HepG2 (cell line): ENCODE measurements around the gene CLNS1A. TPM values are rescaled to one million over a fixed set of nuclear protein-coding genes. Genes with fewer than 3 reads are reported as not detected.

Source experiments
- ATAC-seq: fragments of 200-7000 bp; cut with Tn5 transposase; 3 replicates; pipeline ENCODE4 v1.9.1; 2020; ENCODE audit warnings: mild to moderate bottlenecking, moderate library complexity
- BruUV-seq: library from RNA; stranded (reverse); fragments of 400-500 nt; replicated peaks from 2 replicates; lab custom pipeline; 2021; lab: Mats Ljungman, UMichigan
- CTCF ChIA-PET: fragments of 300-600 bp; formaldehyde crosslinking; extraction: SDS; loops from one replicate; lab custom pipeline; 2021; ENCODE audit warnings: low total read pairs, inconsistent platforms, low intra/inter-chr PET ratio; lab: Yijun Ruan, JAX
- POLR2A ChIA-PET: fragments of 350-600 bp; sonication (Branson Sonifier 250); formaldehyde crosslinking; loops from one replicate; lab custom pipeline; 2020; ENCODE audit warnings: antibody characterized with exemption, inconsistent platforms; lab: Yijun Ruan, JAX
- DNase-seq: peaks from one replicate; pipeline ENCODE4 v3.0.0-alpha.2; 2015; ENCODE audit warnings: low spot score
- FAIRE-seq: peaks from 3 replicates; lab custom pipeline; 2011; peaks lifted over from hg19 to GRCh38; lab: Jason Lieb, UNC
- H2AFZ ChIP-seq: one replicate; pipeline ENCODE4 v1.6.1; 2011; ENCODE audit warnings: low read length, inconsistent platforms
- H3K27ac ChIP-seq: fragments of 300-600 bp; 3 replicates; pipeline ENCODE4 v1.8.0; 2011; ENCODE audit warnings: mixed run types, mild to moderate bottlenecking, mixed read lengths, low read length, inconsistent platforms; ENCODE audit not compliant: insufficient read depth; ENCODE audit errors: extremely low read length
- H3K27me3 ChIP-seq, 2 experiments: fragments of 200-600 bp in 1 of 2; 2 replicates in 1 of 2; 3 replicates in 1 of 2; pipeline versions ENCODE4 v1.6.0 to v1.8.0; 2011; ENCODE audit warnings: low read length in 2 of 2, mild to moderate bottlenecking in 2 of 2, moderate library complexity in 2 of 2, inconsistent platforms in 1 of 2; ENCODE audit not compliant: insufficient read depth in 2 of 2, control insufficient read depth in 1 of 2
- H3K36me3 ChIP-seq, 2 experiments: fragments of 200-600 bp in 1 of 2; replicated peaks in 1 of 2; 2 replicates in 1 of 2; 3 replicates in 1 of 2; pipeline versions ENCODE4 v1.5.1 to v1.8.0; 2011; ENCODE audit warnings: low read length in 2 of 2, inconsistent platforms in 1 of 2; ENCODE audit not compliant: insufficient read depth in 2 of 2, control insufficient read depth in 1 of 2
- H3K4me1 ChIP-seq: 2 replicates; pipeline ENCODE4 v1.5.1; 2012; ENCODE audit warnings: low read length, inconsistent platforms; ENCODE audit not compliant: insufficient read depth
- H3K4me2 ChIP-seq: 2 replicates; pipeline ENCODE4 v1.6.0; 2011; ENCODE audit warnings: low read depth, low read length, inconsistent platforms
- H3K4me3 ChIP-seq, 3 experiments: fragments of 200-600 bp in 1 of 3; sonication (generic), shearing (Covaris generic) in 1 of 3; replicated peaks in 1 of 3; 2 replicates each; pipeline ENCODE4 v1.5.1; 2011 to 2016; ENCODE audit warnings: low read length in 3 of 3, inconsistent platforms in 2 of 3, low read depth in 2 of 3, mild to moderate bottlenecking in 2 of 3, control low read depth in 1 of 3, mixed read lengths in 1 of 3; ENCODE audit not compliant: insufficient read depth in 1 of 3
- H3K79me2 ChIP-seq: one replicate; pipeline ENCODE4 v1.6.1; 2011; ENCODE audit warnings: low read length, inconsistent platforms; ENCODE audit not compliant: insufficient read depth
- H3K9ac ChIP-seq: 2 replicates; pipeline ENCODE4 v1.6.0; 2011; ENCODE audit warnings: mild to moderate bottlenecking, low read depth, low read length, inconsistent platforms; ENCODE audit not compliant: insufficient read depth
- H3K9me3 ChIP-seq: 2 replicates; pipeline ENCODE4 v1.5.1; 2012; ENCODE audit warnings: mild to moderate bottlenecking, low read length
- H4K20me1 ChIP-seq: 2 replicates; pipeline ENCODE4 v1.6.0; 2011; ENCODE audit warnings: inconsistent platforms, mild to moderate bottlenecking, low read length, moderate library complexity; ENCODE audit not compliant: insufficient read depth
- ATM ChIP-seq: fragments of 450-650 bp; IDR thresholded peaks from 2 replicates; pipeline ENCODE4 v1.7.1; 2017; ENCODE audit warnings: mild to moderate bottlenecking, borderline replicate concordance
- BHLHE40 ChIP-seq: IDR thresholded peaks from 2 replicates; pipeline ENCODE4 v1.6.1; 2011; ENCODE audit warnings: low read length, improper control_type of control experiment
- CAMTA2 ChIP-seq: sonication (generic); formaldehyde crosslinking; IDR thresholded peaks from 2 replicates; pipeline ENCODE4 v1.4.0; 2020; ENCODE audit warnings: mild to moderate bottlenecking, missing genetic modification reagents, borderline replicate concordance
- CC2D1A ChIP-seq: sonication (generic); formaldehyde crosslinking; IDR thresholded peaks from 2 replicates; pipeline ENCODE4 v1.8.1; 2023; ENCODE audit warnings: mild to moderate bottlenecking, missing genetic modification reagents
- GATAD2A ChIP-seq: IDR thresholded peaks from 2 replicates; pipeline ENCODE4 v1.6.1; 2016
- HNRNPLL ChIP-seq: fragments of 200-400 bp; formaldehyde crosslinking; IDR thresholded peaks from 2 replicates; pipeline ENCODE4 v1.6.1; 2017; ENCODE audit warnings: mild to moderate bottlenecking, low read depth, low read length; ENCODE audit not compliant: poor library complexity, severe bottlenecking
- RAD51 ChIP-seq: fragments of 450-650 bp; IDR thresholded peaks from 2 replicates; pipeline ENCODE4 v1.6.1; 2016; ENCODE audit warnings: borderline replicate concordance
- RCOR2 ChIP-seq: IDR thresholded peaks from 2 replicates; pipeline ENCODE4 v1.6.1; 2016; ENCODE audit warnings: missing biosample characterization, missing genetic modification reagents
- SRSF1 ChIP-seq: fragments of 200-400 bp; formaldehyde crosslinking; optimal IDR thresholded peaks from 2 replicates; pipeline ENCODE3; 2017; ENCODE audit warnings: mild to moderate bottlenecking, low read depth, low read length, moderate library complexity
- TAF1 ChIP-seq: sonication (generic); formaldehyde crosslinking; IDR thresholded peaks from 2 replicates; pipeline ENCODE4 v1.4.0; 2020; ENCODE audit warnings: missing genetic modification reagents
- WIZ ChIP-seq: sonication (generic); formaldehyde crosslinking; IDR thresholded peaks from 2 replicates; pipeline ENCODE4 v1.5.1; 2020; ENCODE audit warnings: mild to moderate bottlenecking, missing genetic modification reagents
- ZBTB1 ChIP-seq: sonication (generic); formaldehyde crosslinking; IDR thresholded peaks from 2 replicates; pipeline ENCODE4 v1.4.0; 2020; ENCODE audit warnings: missing genetic modification reagents, borderline replicate concordance
- ZBTB42 ChIP-seq: sonication (generic); formaldehyde crosslinking; IDR thresholded peaks from 2 replicates; pipeline ENCODE4 v1.5.0; 2020; ENCODE audit warnings: mild to moderate bottlenecking, missing genetic modification reagents
- ZNF180 ChIP-seq: sonication (generic); formaldehyde crosslinking; IDR thresholded peaks from 2 replicates; pipeline ENCODE4 v1.4.0; 2020; ENCODE audit warnings: low read depth, missing genetic modification reagents, borderline replicate concordance
- ZNF496 ChIP-seq: sonication (generic); formaldehyde crosslinking; IDR thresholded peaks from 2 replicates; pipeline ENCODE4 v1.8.1; 2023; ENCODE audit warnings: mild to moderate bottlenecking, moderate library complexity, missing genetic modification reagents; ENCODE audit not compliant: insufficient replicate concordance
- ZZZ3 ChIP-seq: sonication (generic); formaldehyde crosslinking; IDR thresholded peaks from 2 replicates; pipeline ENCODE4 v1.4.0; 2020; ENCODE audit warnings: missing genetic modification reagents, mild to moderate bottlenecking, borderline replicate concordance
- WGBS: methylation state at CpG from one replicate; pipeline ENCODE4 v1.1.6; 2017; ENCODE audit warnings: low lambda C conversion rate; 5-methylcytosine and 5-hydroxymethylcytosine counted together
- in situ Hi-C: cut with HindIII; loops from 2 replicates; pipeline ENCODE4 v1.10.0; 2017; ENCODE audit warnings: low pct_unique_long_range_greater_than_20kb; ENCODE audit not compliant: extremely low pct_ligation_motif_present
- intact Hi-C: fragments of 100-400 bp; cut with micrococcal nuclease; formaldehyde crosslinking; loops from one replicate; pipeline ENCODE4 v1.10.0; 2022; ENCODE audit not compliant: unreplicated experiment
- polyA plus RNA-seq, 8 experiments: library from polyadenylated mRNA; depleted of rRNA in 3 of 8; stranded (reverse) in 7 of 8; unstranded in 1 of 8; fragments of >200 nt; fragmentation: Illumina TruSeq in 4 of 8; extraction: Trizol in 4 of 8; gene quantifications; 2 replicates each; pipeline versions ENCODE4 v1.2.1 to v1.2.3, GENCODE V29; 2011 to 2016; ENCODE audit warnings: low read depth in 4 of 8, missing spikeins in 1 of 8, mixed read lengths in 1 of 8; ENCODE audit not compliant: insufficient read depth in 1 of 8
- total RNA-seq, 5 experiments: library from RNA; depleted of rRNA; stranded (reverse); fragments of >200 nt; fragmentation: Illumina TruSeq; extraction: Trizol; gene quantifications; 2 replicates each; pipeline ENCODE4 v1.2.3, GENCODE V29; 2016; ENCODE audit warnings: low read depth in 1 of 5
- TF ChIP-seq, protein P1 (sequence below): sonication (generic); formaldehyde crosslinking; IDR thresholded peaks from 2 replicates; pipeline ENCODE4 v1.9.0; 2021; ENCODE audit warnings: missing genetic modification reagents, mild to moderate bottlenecking, borderline replicate concordance
- TF ChIP-seq, protein P2 (sequence below): sonication (generic); formaldehyde crosslinking; IDR thresholded peaks from 2 replicates; pipeline ENCODE4 v1.8.1; 2023; ENCODE audit warnings: mild to moderate bottlenecking, moderate library complexity, missing genetic modification reagents

Gene CLNS1A
- total and polyA plus RNA-seq, 2 of the 13 experiments (the other 11 are each of a cell fraction or from before 2014, with no cell fraction given), result 158 to 219 TPM

DNA sequence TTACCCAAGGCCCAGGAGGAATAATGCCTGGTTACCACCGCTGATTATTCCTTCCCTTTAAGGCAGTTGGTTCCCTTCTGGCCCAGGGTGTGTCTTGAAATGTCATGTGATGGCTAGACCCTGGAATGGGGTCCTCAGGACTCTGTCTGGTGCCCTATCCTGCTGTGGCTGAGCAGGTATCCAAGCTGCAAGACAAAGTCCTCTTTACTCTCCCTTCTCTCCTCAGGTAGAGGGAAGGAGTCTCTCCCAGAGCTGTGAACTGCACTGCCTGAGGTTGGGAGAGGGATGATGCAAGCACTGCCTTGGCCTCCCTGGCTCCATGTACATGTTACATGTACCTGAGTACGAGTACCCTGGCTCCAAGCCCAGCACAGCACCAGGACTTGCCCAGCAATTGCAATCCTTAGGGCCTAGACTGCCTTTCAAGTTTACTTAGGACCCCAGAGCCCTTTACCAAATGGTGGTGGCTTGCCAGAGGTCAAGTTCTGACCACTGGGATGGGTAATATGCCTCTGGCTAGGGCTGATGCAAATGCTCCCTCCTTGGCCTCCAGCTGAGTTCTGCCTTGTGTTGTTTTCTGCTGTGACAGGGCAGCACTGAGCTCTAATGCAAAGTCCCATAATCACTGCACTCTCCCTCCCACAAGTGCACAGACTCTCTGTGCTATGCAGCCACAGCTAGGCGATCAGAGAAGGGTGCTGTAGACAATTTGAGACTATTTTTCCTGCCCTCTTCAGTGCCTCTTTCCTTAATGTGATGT is 68.5 kb downstream of the CLNS1A start:
- BruUV-seq, result no TSS peak
- no peaks in the 10 kb centered on the region for H3K4me1 ChIP-seq
- CTCF ChIA-PET, result no interaction called here
- ATAC-seq, result no peak
- no peaks in the 10 kb centered on the region for H3K27me3 ChIP-seq
- no peaks in the 10 kb centered on the region for H3K79me2 ChIP-seq
- H3K36me3 ChIP-seq, result no peaks in the 10 kb centered on the region
- TF ChIP-seq ATM, result no peak
- no peak for TF ChIP-seq RAD51
- no peak for TF ChIP-seq CAMTA2
- no peak for TF ChIP-seq CC2D1A (CRISPR knock-in tag)
- no peak for TF ChIP-seq ZBTB42 (CRISPR knock-in tag)
- no peak for TF ChIP-seq TAF1
- TF ChIP-seq SRSF1, result no peak
- no peak for TF ChIP-seq ZNF496 (CRISPR knock-in tag)
- no peak for TF ChIP-seq ZZZ3 (CRISPR knock-in tag)
- no peak for TF ChIP-seq GATAD2A
- no peak for TF ChIP-seq HNRNPLL
- no peak for TF ChIP-seq RCOR2 (CRISPR knock-in tag)
- no peak for TF ChIP-seq BHLHE40
- TF ChIP-seq, protein P1, sequence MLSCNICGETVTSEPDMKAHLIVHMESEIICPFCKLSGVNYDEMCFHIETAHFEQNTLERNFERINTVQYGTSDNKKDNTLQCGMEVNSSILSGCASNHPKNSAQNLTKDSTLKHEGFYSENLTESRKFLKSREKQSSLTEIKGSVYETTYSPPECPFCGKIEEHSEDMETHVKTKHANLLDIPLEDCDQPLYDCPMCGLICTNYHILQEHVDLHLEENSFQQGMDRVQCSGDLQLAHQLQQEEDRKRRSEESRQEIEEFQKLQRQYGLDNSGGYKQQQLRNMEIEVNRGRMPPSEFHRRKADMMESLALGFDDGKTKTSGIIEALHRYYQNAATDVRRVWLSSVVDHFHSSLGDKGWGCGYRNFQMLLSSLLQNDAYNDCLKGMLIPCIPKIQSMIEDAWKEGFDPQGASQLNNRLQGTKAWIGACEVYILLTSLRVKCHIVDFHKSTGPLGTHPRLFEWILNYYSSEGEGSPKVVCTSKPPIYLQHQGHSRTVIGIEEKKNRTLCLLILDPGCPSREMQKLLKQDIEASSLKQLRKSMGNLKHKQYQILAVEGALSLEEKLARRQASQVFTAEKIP (CRISPR knock-in tag), result no peak
- TF ChIP-seq ZBTB1 (CRISPR knock-in tag), result no peak
- no peak for TF ChIP-seq WIZ (CRISPR knock-in tag)
- no peak for TF ChIP-seq ZNF180 (CRISPR knock-in tag)
- TF ChIP-seq, protein P2, sequence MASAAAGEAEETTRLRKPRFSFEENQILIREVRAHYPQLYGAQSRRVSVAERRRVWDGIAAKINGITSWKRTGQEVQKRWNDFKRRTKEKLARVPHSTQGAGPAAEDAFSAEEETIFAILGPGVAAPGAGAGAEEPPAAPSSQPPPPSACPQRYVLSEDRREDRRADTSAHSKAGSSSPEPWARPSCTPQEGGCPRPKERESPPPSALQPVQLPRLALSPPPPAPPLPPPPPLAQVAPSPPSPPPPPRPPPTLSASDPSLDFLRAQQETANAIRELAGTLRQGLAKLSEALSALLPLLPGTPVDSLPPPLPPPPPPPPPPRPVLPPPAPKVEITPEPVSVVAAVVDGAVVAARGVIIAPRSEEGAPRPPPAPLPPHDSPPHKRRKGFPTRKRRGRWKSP (CRISPR knock-in tag), result no peak
- no peak overlapping the region for H2AFZ ChIP-seq
- in situ Hi-C loops (no loop called here), intact Hi-C loops (no loop called here)
- FAIRE-seq, result no peak
- POLR2A ChIA-PET, result no interaction called here
- H3K9ac ChIP-seq, result no peak overlapping the region
- WGBS, result 100% methylated on average over 2 of the region's 3 CpGs
- H3K9me3 ChIP-seq, result no peaks in the 10 kb centered on the region
- no peaks in the 10 kb centered on the region for H4K20me1 ChIP-seq
- DNase-seq, result no peak
- H3K4me3 ChIP-seq, result no peak overlapping the region
- H3K27ac ChIP-seq, result no peak overlapping the region
- H3K4me2 ChIP-seq, result no peak overlapping the region
